Immature natural killer cell (primary cell): ENCODE data around the gene CBY2. TPM values are rescaled to one million over a fixed set of nuclear protein-coding genes. Genes with fewer than 3 reads are reported as not detected.
"Not testable (repeated sequence)": the region's sequence is repeated elsewhere in the genome, so short reads cannot be mapped to it uniquely, and the experiment has no call there.

Experiments
- DNase-seq, 3 donors: peaks; one replicate each; pipeline ENCODE4 v3.0.0; 2022; ENCODE audit warnings: mixed read lengths in 1 of 3
- H3K27ac Mint-ChIP-seq, 6 donors: one replicate each; pipeline ENCODE4 v1.8.0; 2020; ENCODE audit warnings: mixed read lengths in 6 of 6, mild to moderate bottlenecking in 5 of 6, inconsistent platforms in 4 of 6, moderate library complexity in 3 of 6
- H3K27me3 Mint-ChIP-seq, 3 donors: one replicate each; pipeline ENCODE4 v1.8.0; 2020 to 2021; ENCODE audit warnings: low read depth in 3 of 3, mild to moderate bottlenecking in 3 of 3, mixed read lengths in 3 of 3, moderate library complexity in 3 of 3, inconsistent platforms in 1 of 3
- H3K36me3 Mint-ChIP-seq, 3 donors: one replicate each; pipeline ENCODE4 v1.8.0; 2020; ENCODE audit warnings: mixed read lengths in 3 of 3, inconsistent platforms in 2 of 3, mild to moderate bottlenecking in 2 of 3
- H3K4me1 Mint-ChIP-seq, 2 donors: one replicate each; pipeline ENCODE4 v1.8.0; 2020; ENCODE audit warnings: inconsistent platforms in 2 of 2, mild to moderate bottlenecking in 2 of 2, mixed read lengths in 2 of 2, moderate library complexity in 1 of 2
- H3K4me3 Mint-ChIP-seq, 5 donors: one replicate each; pipeline ENCODE4 v1.8.0; 2020; ENCODE audit warnings: mild to moderate bottlenecking in 5 of 5, mixed read lengths in 5 of 5, inconsistent platforms in 3 of 5, moderate library complexity in 3 of 5
- H3K9me3 Mint-ChIP-seq, 6 donors: one replicate each; pipeline ENCODE4 v1.8.0; 2020; ENCODE audit warnings: mild to moderate bottlenecking in 6 of 6, mixed read lengths in 6 of 6, inconsistent platforms in 4 of 6, moderate library complexity in 3 of 6
- polyA plus RNA-seq, 3 donors: library from polyadenylated mRNA; unstranded; fragments of 300-500 nt; fragmentation: Illumina TruSeq; gene quantifications; one replicate each; pipeline ENCODE4 v1.2.3, GENCODE V29; 2021

CBY2 gene
- polyA plus RNA-seq, 3 donors from 2014 or later, result not detected

- peaks cover 0 to 9% (median 1%) of the 10 kb centered on the region in 3 donors for H3K27me3 Mint-ChIP-seq
- H3K4me3 Mint-ChIP-seq, result no peak overlapping the region
These were observed 40.9 kb downstream of the CBY2 start for GRCh38 chr13:45742985-45743384.

GRCh38 chr13:45744979-45745378 is 42.9 kb downstream of the CBY2 start:
- no peak for DNase-seq
- Mint-ChIP-seq H3K27ac (no peak overlapping the region), H3K4me1 (peaks cover 0 to 2% of the 10 kb centered on the region in 2 donors), H3K9me3 (no peaks in the 10 kb centered on the region), H3K27me3 (peaks cover 1 to 20% (median 3%) of the 10 kb centered on the region in 3 donors), H3K36me3 (no peaks in the 10 kb centered on the region), H3K4me3 (no peak overlapping the region)

More at GRCh38 chr13:45742985-45743384, 40.9 kb downstream of the CBY2 start:
- DNase-seq, result no peak
- Mint-ChIP-seq H3K36me3 (no peaks in the 10 kb centered on the region), H3K9me3 (no peaks in the 10 kb centered on the region), H3K4me1 (peaks cover 0 to 2% of the 10 kb centered on the region in 2 donors), H3K27ac (no peak overlapping the region)

- no peaks in the 10 kb centered on the region for H3K36me3 Mint-ChIP-seq
- no peak overlapping the region for H3K4me3 Mint-ChIP-seq
- peaks cover 1 to 20% (median 3%) of the 10 kb centered on the region in 3 donors for H3K27me3 Mint-ChIP-seq
- DNase-seq, result no peak
- H3K9me3 Mint-ChIP-seq, result no peaks in the 10 kb centered on the region
- no peak overlapping the region for H3K27ac Mint-ChIP-seq
- peaks cover 0 to 2% of the 10 kb centered on the region in 2 donors for H3K4me1 Mint-ChIP-seq
These were observed 45.0 kb downstream of the CBY2 start for GRCh38 chr13:45747071-45747470.

GRCh38 chr13:45748941-45749759 is 47.0 kb downstream of the CBY2 start:
- Mint-ChIP-seq H3K9me3 (no peaks in the 10 kb centered on the region), H3K4me3 (no peak overlapping the region), H3K27ac (no peak overlapping the region), H3K27me3 (peaks cover 0 to 15% (median 3%) of the 10 kb centered on the region in 3 donors), H3K36me3 (no peaks in the 10 kb centered on the region), H3K4me1 (peaks cover 0 to 2% of the 10 kb centered on the region in 2 donors)
- DNase-seq, result no peak

- Mint-ChIP-seq H3K9me3 (no peaks in the 10 kb centered on the region), H3K27me3 (peaks cover 0 to 14% (median 3%) of the 10 kb centered on the region in 3 donors), H3K4me1 (no peaks in the 10 kb centered on the region), H3K36me3 (no peaks in the 10 kb centered on the region), H3K27ac (no peak overlapping the region), H3K4me3 (no peak overlapping the region)
- DNase-seq, result no peak
These were observed 48.4 kb downstream of the CBY2 start for GRCh38 chr13:45750566-45750965.

GRCh38 chr13:45751885-45752284 is 49.8 kb downstream of the CBY2 start:
- Mint-ChIP-seq H3K9me3 (no peaks in the 10 kb centered on the region), H3K27me3 (peaks cover 0 to 14% (median 5%) of the 10 kb centered on the region in 3 donors), H3K36me3 (no peaks in the 10 kb centered on the region), H3K4me3 (no peak overlapping the region), H3K4me1 (no peaks in the 10 kb centered on the region), H3K27ac (peak overlapping the region in 1 of 6 donors; percentile 44)
- DNase-seq, result no peak

- Mint-ChIP-seq H3K27ac (no peak overlapping the region), H3K27me3 (peaks cover 0 to 14% (median 5%) of the 10 kb centered on the region in 3 donors), H3K4me3 (no peak overlapping the region), H3K9me3 (peaks cover 0 to 4% (median under 1%) of the 10 kb centered on the region in 6 donors), H3K36me3 (peaks cover 0 to under 1% (median 0%) of the 10 kb centered on the region in 3 donors), H3K4me1 (no peaks in the 10 kb centered on the region)
- DNase-seq, result no peak
These were observed 50.4 kb downstream of the CBY2 start for GRCh38 chr13:45752510-45752909.

- not testable (repeated sequence) for H3K4me1 Mint-ChIP-seq, H3K4me3 Mint-ChIP-seq, H3K27ac Mint-ChIP-seq, DNase-seq, H3K36me3 Mint-ChIP-seq, H3K27me3 Mint-ChIP-seq
- peaks cover 0 to 12% (median 7%) of the 10 kb centered on the region in 6 donors for H3K9me3 Mint-ChIP-seq
These were observed 54.4 kb downstream of the CBY2 start for GRCh38 chr13:45756498-45756897.

GRCh38 chr13:45757589-45757988 is 55.5 kb downstream of the CBY2 start:
- DNase-seq, H3K36me3 Mint-ChIP-seq, H3K27me3 Mint-ChIP-seq, H3K4me1 Mint-ChIP-seq, H3K4me3 Mint-ChIP-seq, H3K27ac Mint-ChIP-seq: not testable (repeated sequence)
- H3K9me3 Mint-ChIP-seq, result peaks cover 0 to 12% (median 7%) of the 10 kb centered on the region in 6 donors

GRCh38 chr13:45763419-45763818 is 61.3 kb downstream of the CBY2 start:
- DNase-seq, result no peak
- Mint-ChIP-seq H3K4me3 (no peak overlapping the region), H3K36me3 (no peaks in the 10 kb centered on the region), H3K27ac (no peak overlapping the region), H3K9me3 (no peaks in the 10 kb centered on the region), H3K4me1 (no peaks in the 10 kb centered on the region), H3K27me3 (peaks cover 2 to 13% (median 4%) of the 10 kb centered on the region in 3 donors)

Other genes starting within 250 kb of the CBY2 start
- gene COG3, start 237.4 kb upstream of the CBY2 start, polyA plus RNA-seq, result 10 to 100 TPM; 25.5 to 48.2 (median 27.8) TPM
- gene ERICH6B, start 86.6 kb upstream of the CBY2 start, polyA plus RNA-seq, result under 1 TPM in 1 of 3 donors, not detected in 2; 0.50 TPM
- gene SIAH3, start 149.4 kb downstream of the CBY2 start, polyA plus RNA-seq, result not detected